ENCODE results near the gene SHISAL2B.

The SHISAL2B gene

DNA sequence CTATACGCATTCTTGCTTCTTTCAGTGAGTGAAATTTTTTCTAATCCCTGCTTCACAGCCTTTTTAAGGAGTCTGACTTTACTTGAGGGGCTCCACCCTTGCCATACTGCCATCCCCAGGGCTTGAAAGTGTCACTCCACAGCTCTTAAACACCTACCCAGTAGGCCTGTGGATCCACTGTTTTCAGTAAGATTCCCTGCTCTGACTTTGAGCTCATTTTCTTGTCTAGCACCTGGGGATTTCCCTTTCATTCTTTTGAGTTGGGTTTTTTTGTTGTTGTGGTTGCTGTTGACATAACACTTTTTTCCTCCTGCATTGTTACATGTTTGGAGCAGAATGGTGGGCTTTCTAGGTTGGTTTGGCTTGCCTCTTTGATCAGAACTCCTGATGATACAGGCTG, 54.6 kb downstream of the SHISAL2B start:
- TF ChIP-seq ZNF274 (IDR thresholded peaks at IDR 0.05; ENCODE audit: low read depth, low read length) = no peak

GRCh38 chr5:64746446-64746845, 56.1 kb downstream of the SHISAL2B start:
- TF ChIP-seq ZNF274 (IDR thresholded peaks at IDR 0.05; ENCODE audit: low read depth, low read length) = no peak
- H3K4me3 ChIP-seq (ENCODE audit: low read length) = no peak overlapping the region

More for the DNA sequence above, 54.6 kb downstream of the SHISAL2B start:
- H3K4me3 ChIP-seq (ENCODE audit: low read length) = no peak overlapping the region

- no peak for TF ChIP-seq ZNF274 (IDR thresholded peaks at IDR 0.05; ENCODE audit: low read depth, low read length)
- no peak overlapping the region for H3K4me3 ChIP-seq (ENCODE audit: low read length)
Measured at GRCh38 chr5:64749385-64749784, 59.1 kb downstream of the SHISAL2B start.

GRCh38 chr5:64754066-64754465, 63.8 kb downstream of the SHISAL2B start:
- no peak for TF ChIP-seq ZNF274 (IDR thresholded peaks at IDR 0.05; ENCODE audit: low read depth, low read length)
- H3K4me3 ChIP-seq (ENCODE audit: low read length) = no peak overlapping the region

DNA sequence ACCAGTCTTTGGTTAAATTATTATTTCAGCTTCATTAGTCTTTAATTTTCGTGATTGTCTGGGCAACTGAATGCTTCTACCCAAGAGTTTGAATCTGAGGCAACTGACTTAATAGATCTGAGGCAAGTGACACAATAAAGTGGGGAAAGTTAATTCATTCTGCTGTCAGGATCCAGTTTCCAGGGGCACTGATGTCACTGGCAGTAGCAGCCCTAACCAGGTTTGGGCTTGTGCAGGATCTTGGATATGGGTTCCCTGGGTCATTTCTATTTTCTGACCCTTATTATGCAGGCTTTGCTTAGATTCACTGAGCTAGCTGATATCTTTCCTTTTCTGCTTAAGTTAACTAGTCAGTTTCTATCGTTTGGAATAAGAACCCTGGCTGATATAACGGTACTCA, 68.6 kb downstream of the SHISAL2B start:
- TF ChIP-seq ZNF274 (IDR thresholded peaks at IDR 0.05; ENCODE audit: low read depth, low read length) = no peak
- no peak overlapping the region for H3K4me3 ChIP-seq (ENCODE audit: low read length)

GRCh38 chr5:64759960-64760660, 69.8 kb downstream of the SHISAL2B start:
- no peak overlapping the region for H3K4me3 ChIP-seq (ENCODE audit: low read length)
- no peak for TF ChIP-seq ZNF274 (IDR thresholded peaks at IDR 0.05; ENCODE audit: low read depth, low read length)

GRCh38 chr5:64763948-64764503, 73.7 kb downstream of the SHISAL2B start:
- H3K4me3 ChIP-seq (ENCODE audit: low read length) = no peak overlapping the region

GRCh38 chr5:64765804-64766504, 75.7 kb downstream of the SHISAL2B start:
- no peak for TF ChIP-seq ZNF274 (IDR thresholded peaks at IDR 0.05; ENCODE audit: low read depth, low read length)
- no peak overlapping the region for H3K4me3 ChIP-seq (ENCODE audit: low read length)

More at GRCh38 chr5:64763948-64764503, 73.7 kb downstream of the SHISAL2B start:
- TF ChIP-seq ZNF274 (IDR thresholded peaks at IDR 0.05; ENCODE audit: low read depth, low read length) = no peak

- TF ChIP-seq ZNF274 (IDR thresholded peaks at IDR 0.05; ENCODE audit: low read depth, low read length) = no peak
- H3K4me3 ChIP-seq (ENCODE audit: low read length) = peak overlapping the region; percentile 92
Measured at GRCh38 chr5:64766941-64767340, 76.6 kb downstream of the SHISAL2B start.
